ENCODE data around the gene ZNF620.
"Not testable (repeated sequence)": the region's sequence is repeated elsewhere in the genome, so short reads cannot be mapped to it uniquely, and the experiment has no call there.

The ZNF620 gene

DNA sequence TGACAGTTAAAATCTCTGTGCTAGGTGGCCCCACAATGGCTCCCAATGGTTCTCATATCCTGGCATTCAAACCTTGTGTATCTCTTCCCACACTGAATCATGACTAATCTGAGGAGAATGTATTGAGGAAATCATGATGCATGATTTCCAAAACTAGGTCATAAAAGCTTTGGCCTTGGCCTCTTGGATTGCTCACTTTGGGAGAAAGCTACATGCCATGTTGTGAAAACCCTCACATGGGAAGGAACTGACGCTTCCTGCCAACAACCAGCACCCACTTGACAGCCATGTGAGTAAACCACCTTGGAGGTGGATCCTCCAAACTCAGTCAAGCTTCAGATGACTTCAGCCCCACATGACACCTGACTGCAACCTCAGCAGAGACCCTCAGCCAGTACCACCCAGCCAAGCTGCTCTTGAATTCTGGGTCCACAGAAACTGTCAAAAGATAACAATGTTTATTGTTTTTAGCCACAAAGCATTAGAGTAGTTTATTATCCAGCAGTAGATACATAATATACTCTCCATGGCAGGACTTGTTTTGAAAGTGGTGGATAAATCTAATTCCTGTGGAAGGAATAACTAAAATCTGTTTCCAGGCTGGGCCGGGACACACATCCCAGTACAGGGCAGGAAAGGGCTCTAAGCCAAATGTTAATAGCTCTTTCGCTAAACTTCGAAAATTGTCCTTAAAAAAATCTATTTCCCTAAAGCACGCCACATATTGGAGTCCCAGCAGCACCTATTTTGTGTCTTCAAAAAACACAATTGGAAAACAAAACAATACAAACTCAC, 1.0 kb upstream of the ZNF620 start:
- DNase-seq, result no peak

GRCh38 chr3:40511031-40511718, 5.3 kb downstream of the ZNF620 start:
- no peak for DNase-seq

- DNase-seq, result no peak
Observed at GRCh38 chr3:40516201-40516600, 10.4 kb downstream of the ZNF620 start.

GRCh38 chr3:40518067-40518466, 12.2 kb downstream of the ZNF620 start:
- no peak for DNase-seq

DNA sequence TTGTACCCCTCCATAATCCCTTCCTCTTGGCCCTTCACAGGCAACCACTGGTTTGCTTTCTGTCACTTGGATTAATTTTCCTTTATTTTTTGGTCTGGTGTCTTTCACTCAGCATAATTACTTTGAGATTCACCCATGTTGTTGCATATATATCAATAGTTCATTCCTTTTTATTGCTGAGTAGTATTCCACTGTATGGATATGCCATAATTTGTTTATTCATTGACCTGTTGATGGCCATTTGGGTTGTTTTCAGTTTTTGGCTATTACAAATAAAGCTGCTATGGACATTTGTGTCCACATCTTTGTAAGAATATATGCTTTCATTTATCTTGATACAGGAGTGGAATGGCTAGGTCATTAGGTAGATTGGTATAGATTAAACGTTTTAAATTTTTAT, 13.0 kb downstream of the ZNF620 start:
- no peak for DNase-seq

- DNase-seq, result no peak
Observed at GRCh38 chr3:40521254-40521653, 15.4 kb downstream of the ZNF620 start.

DNA sequence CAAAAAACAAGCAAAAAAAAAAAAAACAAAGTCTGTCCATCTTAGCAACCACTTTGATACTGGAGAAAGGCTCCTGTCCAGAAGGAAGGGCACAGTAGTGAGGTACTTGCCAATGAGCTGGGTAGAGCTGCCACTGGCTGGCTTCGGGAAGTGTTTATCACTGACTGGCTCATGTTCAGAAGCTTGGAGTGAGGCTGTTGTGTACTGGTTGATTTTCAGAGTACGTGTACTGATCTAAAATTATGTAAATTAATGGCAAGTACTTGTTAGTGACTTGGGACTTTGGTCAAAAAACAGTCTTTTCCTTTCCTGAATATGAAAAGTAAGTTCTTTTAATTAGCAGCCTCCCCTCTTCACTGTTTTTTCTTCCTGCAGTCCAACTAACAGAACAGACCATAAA, 17.9 kb downstream of the ZNF620 start:
- DNase-seq, result no peak

DNA sequence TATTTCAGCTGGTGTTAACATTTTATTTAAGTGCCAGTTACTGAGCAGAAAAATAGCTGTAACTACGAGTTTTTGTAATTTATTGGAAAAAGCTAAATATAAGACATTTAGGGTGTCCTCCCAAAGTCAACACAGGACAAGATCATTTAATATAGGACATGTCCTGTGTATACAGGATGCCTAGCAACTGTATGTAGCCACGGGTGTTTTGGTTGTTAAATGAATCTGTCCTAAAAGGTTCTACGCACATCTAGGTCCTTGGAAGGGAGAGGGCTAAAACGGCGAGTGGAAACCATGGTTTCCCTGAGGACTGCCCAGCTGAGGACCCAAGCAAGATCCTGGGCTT, 18.4 kb downstream of the ZNF620 start:
- DNase-seq, result no peak

- peak; percentile 83 for DNase-seq
Observed at GRCh38 chr3:40524568-40525285, 18.9 kb downstream of the ZNF620 start, which contains the start of gene ZNF621. TSS of gene ZNF621 (plus strand) at chr3:40524960. CDS start at chr3:40525841, 881 bp downstream.

GRCh38 chr3:40528426-40528825, 22.6 kb downstream of the ZNF620 start:
- no peak for DNase-seq

DNA sequence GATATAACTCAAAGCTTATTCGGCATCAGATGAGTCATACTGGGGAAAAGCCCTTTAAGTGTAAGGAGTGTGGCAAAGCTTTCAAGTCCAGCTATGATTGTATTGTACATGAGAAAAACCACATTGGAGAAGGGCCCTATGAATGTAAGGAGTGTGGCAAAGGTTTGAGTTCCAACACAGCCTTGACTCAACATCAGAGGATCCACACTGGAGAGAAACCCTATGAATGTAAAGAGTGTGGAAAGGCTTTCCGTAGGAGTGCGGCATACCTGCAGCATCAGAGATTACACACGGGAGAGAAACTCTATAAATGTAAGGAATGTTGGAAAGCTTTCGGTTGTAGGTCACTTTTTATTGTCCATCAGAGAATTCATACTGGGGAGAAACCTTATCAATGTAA, 26.4 kb downstream of the ZNF620 start:
- DNase-seq, result no peak

DNA sequence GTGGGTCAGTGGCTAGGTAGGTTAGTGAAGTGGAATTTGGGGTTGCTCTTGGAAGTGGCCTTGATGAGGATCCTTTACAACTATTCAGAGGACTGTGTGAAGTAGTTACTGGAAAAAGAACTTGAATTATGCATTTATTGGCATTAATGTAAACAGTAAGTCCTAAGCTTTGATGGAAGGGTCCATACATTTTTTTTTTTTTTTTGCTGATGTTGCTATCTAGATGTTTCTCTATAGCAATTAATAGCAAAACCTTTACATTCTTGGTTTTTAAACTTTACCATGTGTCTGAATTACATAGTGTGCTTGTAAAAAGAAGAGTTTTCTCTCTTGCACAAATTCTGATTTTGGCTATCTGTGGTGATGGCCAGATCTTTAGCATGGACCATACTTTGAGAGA, 28.4 kb downstream of the ZNF620 start:
- no peak for DNase-seq

DNA sequence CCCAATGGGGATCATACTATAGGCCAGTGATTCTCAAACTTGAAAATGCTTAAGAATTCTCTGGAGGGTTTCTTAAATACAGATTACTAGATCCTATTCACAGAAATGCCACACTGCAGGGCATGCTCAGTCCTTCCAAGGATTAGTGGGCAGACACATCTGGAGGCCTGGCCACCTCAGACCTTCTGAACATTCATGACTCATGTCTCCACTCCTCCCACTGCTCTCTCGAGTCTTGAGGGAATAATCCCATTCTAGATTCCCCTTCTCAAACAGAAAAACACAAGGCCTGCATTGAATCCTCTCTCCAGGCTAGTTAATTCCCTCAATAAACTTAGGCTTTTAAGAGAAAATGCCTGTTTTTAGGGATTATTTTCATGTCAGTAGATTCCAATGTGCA, 41.0 kb downstream of the ZNF620 start:
- no peak for DNase-seq

GRCh38 chr3:40550167-40550566, 44.3 kb downstream of the ZNF620 start:
- DNase-seq, result no peak

- no peak for DNase-seq
Observed at GRCh38 chr3:40557575-40558161, 51.8 kb downstream of the ZNF620 start.

GRCh38 chr3:40562482-40562881, 56.6 kb downstream of the ZNF620 start:
- DNase-seq, result not testable (repeated sequence)

GRCh38 chr3:40565629-40566028, 59.8 kb downstream of the ZNF620 start:
- not testable (repeated sequence) for DNase-seq

DNA sequence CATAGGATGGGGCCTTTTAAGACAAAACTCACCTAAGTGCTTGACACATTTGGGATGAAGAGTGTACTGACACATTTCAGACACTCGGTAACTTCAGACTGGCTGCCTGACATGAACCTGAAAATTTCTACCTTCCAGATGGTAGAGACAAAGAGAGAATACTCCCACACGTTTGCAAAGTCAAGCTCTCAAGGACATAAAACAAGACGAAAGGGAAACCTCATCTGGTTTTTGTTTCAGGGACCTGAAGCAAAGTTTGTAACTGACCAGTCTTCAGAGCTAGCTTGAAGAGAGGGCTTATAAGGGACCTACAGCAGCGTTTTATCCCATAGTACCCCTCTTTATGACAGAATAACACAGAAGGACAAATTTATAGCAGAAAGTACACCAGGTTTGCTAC, 60.9 kb downstream of the ZNF620 start:
- no peak for DNase-seq
